ENCODE data around the gene TASOR2.

GRCh38 chr10:5683065-5683464, 1.6 kb upstream of the TASOR2 start:
- TF ChIP-seq REST (IDR thresholded peaks at IDR 0.05; ENCODE audit: insufficient read depth in 1 of 2, low read depth in 2 of 2, low read length in 1 of 2): no peak
- no peak for TF ChIP-seq CTCF (IDR thresholded peaks at IDR 0.05)
- no peak for TF ChIP-seq POLR2AphosphoS5 (IDR thresholded peaks at IDR 0.05; ENCODE audit: low read depth, low read length)
- no peak for TF ChIP-seq TCF7L2 (IDR thresholded peaks at IDR 0.05; ENCODE audit: low read depth, low read length)

Measured in Panc1 (cell line).